HG02840 (cell line): ENCODE measurements around the gene NEURL1.

Source experiments
- ATAC-seq: cut with Tn5 transposase; IDR thresholded peaks from one replicate; pipeline ENCODE4 v1.9.1; 2021; ENCODE audit warnings: mild to moderate bottlenecking, moderate library complexity, moderate number of reproducible peaks; ENCODE audit not compliant: unreplicated experiment, low FRiP score

The NEURL1 gene

DNA sequence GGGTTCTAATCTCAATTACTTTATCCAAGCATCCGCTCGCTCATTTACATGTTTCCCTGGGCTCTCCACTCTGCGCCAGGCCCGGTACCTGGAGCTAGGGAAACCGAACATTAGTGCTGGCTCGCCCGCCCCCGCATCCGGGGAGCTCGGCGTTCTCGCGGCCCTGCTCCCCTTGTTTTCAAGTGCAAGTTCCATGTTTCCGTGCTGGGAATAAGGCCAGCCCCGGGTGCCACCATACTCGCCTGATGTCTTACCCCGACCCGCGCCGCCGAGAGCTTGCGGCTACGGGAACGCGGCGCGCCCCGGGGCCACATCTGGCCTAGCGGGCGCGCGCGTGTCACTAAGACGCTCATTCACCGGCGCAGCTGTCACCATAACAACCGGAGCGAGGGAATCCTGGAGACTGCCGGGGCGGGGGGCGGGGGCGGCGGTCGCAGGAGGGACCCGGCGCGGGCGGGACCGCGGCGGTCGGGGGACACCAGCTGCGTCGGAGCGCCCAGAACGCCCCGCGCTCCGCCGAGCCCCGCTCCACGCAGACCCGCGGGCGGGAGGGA is at the start of gene NEURL1:
TSS of gene NEURL1 (plus strand) at position 344 of the 554 bp plus-strand sequence. CDS start 683 bp downstream, outside the sequence.
- no peak for ATAC-seq

GRCh38 chr10:103444478-103444877 is 49.0 kb upstream of the NEURL1 start:
- no peak for ATAC-seq

DNA sequence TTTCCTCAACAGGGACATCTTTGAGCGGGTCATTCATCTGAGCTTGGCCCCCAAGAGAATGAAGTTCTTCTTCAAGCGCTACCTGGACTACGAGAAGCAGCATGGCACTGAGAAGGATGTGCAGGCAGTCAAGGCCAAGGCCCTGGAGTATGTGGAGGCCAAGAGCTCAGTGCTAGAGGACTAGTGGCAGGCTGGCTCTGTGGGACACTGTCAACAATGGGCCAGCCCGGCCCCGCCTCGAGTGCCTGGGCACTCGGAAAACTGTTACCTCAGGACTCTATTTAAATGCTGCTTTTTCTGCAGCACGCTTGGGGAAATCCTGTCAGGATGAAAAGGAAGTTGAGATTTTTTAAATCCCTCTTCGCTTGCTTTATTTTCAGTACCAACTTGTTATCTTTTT is 48.1 kb upstream of the NEURL1 start:
- no peak for ATAC-seq

GRCh38 chr10:103445767-103446567 is 47.5 kb upstream of the NEURL1 start:
- ATAC-seq: no peak

DNA sequence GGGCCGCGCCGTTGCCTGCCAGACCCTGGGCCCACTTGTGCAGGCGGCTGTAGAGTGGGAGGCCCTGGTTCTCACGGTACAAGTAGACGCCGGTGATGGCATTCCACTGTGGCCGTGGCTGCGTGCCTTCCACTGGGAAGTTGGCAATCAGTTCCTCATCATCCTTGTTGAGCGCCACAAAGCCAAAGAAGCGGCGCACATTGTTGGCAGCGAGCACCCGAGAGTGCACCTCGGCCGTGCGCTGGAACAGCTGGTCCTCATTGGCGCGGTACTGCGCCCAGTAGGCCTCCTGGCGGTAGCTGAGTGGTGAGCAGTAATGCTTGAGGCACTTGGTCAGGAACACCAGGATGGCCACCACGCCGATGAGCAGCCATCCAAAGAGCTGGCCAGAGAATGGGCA is 46.3 kb upstream of the NEURL1 start:
- no peak for ATAC-seq

- ATAC-seq: no peak
Observed at GRCh38 chr10:103448746-103449145, 44.8 kb upstream of the NEURL1 start.

- ATAC-seq: no peak
Observed at GRCh38 chr10:103449208-103450144, 44.0 kb upstream of the NEURL1 start.

GRCh38 chr10:103450201-103450695 is 43.3 kb upstream of the NEURL1 start:
- ATAC-seq: no peak

DNA sequence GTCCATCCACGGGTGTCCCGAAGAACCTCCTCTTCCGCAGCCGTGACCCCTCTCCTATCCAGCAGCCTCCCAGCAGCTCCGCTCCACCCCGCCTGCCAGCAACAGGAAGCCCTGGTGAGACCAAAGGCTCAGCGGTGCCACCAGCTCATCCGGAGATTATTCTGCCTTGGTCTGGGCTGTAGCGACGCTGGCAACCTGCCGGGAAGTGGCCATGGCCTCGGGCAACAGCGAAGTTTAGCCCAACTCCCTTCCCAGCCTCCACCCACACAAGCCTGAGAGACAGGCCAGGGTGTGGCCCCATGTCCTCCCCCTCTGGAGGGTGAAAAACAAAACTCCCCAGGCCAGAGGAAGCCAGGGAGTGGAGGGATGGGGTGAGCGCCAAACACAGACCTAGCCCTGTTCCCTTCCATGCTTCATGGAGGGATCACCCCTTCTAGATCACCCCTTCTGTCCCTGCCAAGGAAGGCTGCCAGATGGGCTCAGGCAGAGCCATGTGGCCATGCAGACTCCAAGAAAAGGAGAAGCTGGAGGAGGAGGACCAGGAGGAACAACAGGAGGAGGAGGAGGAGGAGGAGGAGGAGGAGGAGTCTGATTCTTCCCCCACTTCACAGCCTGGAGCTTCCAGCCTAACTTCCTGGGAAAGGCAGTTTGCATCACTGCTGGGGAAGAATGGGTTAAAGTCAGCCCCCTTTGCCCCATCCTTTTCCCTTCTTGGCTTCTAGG is 42.3 kb upstream of the NEURL1 start:
- ATAC-seq: no peak

DNA sequence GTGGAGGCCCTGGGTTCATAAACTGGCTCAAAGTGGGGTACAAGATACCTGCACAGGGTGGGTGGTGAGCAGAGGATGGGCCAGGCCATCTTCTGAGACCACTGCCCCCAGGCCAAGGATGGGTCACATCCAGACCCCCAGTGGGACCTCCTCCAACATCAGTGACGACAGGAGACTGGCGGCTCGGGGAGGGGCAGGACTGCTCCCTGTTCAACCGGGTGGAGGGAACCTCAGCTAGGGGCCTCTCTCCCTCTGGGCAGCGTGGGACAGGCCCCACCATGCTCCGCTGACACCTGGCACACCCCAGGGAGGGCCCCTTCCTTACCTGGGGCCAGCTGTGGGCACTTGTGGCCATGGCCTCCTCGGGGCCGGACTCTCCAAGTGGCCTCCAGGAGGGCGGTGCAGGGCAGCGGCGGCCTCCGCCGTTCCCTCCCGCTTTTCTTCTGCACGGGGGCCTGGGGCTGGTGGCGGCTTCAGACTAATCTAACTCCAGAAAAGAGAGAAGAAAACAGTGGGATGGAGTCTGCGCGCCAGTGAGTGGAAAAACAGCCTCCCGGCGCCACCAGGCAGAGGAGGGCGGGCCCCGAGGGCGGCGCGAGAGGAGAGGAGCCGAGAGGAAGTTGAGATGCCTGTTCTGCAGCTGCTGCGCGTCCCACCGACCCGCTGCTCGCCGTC is 41.5 kb upstream of the NEURL1 start, which contains the start of gene CALHM2:
TSS of gene CALHM2 (minus strand) at position 540 of the 675 bp plus-strand sequence. CDS start 2,429 bp downstream, outside the sequence.
- ATAC-seq: no peak

- no peak for ATAC-seq
Observed at GRCh38 chr10:103452506-103453230, 40.8 kb upstream of the NEURL1 start.

DNA sequence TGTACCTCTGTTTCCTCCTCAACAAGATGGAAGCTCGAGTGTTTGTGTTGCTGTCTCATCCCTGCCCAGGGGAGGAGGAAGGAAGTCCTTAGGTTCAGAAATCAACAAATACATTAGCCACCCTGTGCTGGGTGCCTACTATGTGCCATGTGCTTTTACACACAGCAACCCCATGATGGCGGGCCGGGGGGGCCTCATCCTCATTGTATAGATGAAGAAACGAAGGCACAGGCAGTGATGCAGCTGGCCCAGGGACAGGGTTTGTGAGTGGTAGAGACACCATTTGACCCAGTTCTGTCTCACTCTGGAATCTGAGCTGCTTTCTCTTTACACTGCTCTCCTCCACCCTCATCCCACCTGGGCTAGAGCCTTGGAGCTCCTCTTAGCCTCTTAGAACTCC is 39.5 kb upstream of the NEURL1 start:
- no peak for ATAC-seq

- ATAC-seq: no peak
Observed at GRCh38 chr10:103455235-103455634, 38.3 kb upstream of the NEURL1 start.

- no peak for ATAC-seq
Observed at GRCh38 chr10:103456074-103456660, 37.3 kb upstream of the NEURL1 start.

GRCh38 chr10:103457176-103457712 is 36.3 kb upstream of the NEURL1 start:
- no peak for ATAC-seq

DNA sequence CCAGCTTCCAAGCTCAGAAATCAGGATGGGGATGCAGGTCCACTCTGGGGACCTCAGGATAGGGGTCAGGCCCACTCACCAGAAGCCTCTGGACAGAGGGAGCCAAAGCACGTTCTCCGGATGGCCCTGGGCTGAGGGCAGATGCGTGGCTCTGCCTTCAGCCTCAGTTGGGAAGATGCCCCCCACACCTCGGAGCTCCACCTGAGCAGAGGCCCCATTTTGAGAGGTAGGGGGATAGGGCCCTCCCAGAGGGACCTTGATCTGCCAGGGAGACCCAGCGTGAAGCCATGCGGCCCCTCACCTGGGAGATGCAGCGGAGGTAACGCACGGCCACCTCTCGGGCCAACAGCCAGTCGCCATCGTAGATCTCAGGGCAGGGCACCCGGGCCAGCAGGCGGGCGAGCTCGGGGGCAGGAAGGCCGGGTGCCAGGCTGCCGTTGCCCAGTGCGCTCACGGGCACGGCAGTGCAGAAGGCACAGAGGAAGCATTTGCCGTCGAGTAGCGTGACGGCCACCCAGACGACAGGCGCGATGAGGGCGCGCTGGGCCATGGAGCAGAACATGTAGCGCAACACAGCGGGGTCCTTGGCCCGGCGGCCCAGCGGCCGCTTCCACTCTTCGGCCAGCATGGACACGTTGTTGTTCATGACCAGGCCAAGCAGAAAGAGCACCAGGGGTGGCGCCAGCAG is 35.5 kb upstream of the NEURL1 start:
- no peak for ATAC-seq

DNA sequence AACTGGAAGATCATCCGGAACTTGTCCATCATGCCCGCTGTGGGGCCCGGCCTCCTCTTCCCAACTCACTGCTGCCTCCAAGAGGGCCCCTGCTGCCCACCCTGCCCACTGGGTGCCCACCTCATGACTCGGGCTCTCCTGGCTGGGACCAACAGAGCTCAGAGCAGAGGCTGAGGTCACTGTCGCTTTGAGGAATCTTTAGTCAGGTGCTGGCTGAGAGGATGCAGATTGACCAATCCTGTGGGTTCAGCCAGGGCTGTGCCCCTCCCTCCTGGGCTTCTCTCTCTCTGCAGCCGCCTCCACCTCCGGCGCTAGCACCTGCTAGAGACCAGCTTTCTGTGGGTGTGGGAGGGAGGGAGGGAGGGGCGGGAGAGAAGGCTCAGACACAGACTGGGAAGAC is 34.8 kb upstream of the NEURL1 start, which contains the start of gene CALHM1:
TSS of gene CALHM1 (minus strand) at position 181 of the 400 bp plus-strand sequence. CDS start at position 32, 149 bp downstream.
- ATAC-seq: no peak

GRCh38 chr10:103459615-103460014 is 33.9 kb upstream of the NEURL1 start:
- ATAC-seq: no peak
